HG03095 (cell line): ENCODE results near the gene PAK5.

Source experiments
- ATAC-seq: cut with Tn5 transposase; IDR thresholded peaks from one replicate; pipeline ENCODE4 v1.9.1; 2021; ENCODE audit warnings: moderate library complexity; ENCODE audit not compliant: unreplicated experiment

The PAK5 gene

DNA sequence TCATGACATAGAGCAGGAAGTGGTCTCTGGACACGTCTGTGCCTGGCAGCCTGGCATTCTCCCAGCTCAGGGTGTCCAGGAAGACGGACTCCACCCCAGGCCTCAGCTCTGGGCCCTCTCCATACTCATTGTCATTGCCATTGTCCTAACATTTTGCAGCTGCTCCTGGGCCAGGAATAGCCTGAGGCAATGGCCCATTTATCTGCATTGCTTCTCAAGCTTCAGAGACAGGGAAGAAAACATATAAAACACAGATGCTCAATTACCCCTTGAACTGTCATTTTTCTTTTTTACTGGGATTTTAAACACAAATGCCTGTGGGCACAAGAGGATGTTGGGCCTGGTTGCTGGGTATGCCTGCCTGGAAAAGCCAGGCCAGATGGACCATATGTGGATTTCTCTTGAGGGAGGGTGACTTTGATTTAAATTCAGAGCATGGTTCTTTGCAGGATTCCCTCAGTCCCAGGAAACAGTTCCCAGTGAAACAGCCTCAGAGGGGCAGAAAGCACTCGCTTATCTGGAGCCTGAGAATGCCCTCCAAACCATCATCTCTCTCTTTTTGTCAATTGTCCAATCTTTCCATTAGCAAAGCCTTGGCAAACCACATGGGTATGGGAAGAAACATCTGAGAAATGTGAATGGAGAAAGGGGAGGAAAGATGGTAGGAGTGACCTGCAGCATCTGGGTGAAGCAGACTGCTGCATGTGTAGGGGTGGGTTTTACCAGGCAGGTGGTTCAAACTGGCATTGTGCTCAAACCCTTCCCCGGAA lies 306.6 kb downstream of the PAK5 start:
- no peak for ATAC-seq

DNA sequence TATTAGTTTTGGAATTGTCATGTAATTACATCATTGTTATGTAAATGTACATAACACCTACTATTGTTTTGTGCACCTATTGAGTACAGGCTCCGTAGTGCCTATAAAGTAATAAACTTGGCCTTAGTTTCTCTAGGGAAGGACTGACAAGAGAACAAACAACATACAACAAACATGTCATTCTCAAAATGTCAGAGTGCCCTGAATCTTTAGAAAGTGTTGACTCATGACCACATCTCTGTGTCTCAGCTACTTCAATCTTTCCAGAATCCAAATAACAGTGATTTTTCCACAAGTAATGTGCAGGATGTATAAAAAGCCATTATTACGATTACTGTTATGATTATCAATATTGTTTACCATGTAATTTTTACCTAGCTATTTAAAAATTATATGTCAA lies 307.3 kb downstream of the PAK5 start:
- no peak for ATAC-seq

DNA sequence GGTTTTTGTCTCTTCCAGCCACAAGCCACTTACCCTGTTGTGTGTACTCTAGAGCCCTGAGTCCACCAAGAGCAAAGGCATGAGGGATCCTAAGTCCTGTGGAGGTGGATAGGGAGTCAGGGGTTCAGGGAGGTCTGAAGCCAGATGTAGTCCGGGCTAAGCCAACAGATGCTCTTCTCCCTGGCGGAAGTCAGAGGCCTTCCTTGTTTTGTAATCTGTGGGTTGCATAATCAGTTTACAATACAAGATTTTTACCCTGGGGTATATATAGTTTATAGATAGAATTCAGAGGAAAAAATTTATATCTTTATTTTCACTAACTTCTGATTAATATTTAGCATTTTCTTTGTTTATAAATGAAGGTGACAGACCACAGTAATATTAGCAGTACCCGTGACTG lies 315.2 kb downstream of the PAK5 start:
- ATAC-seq: no peak

DNA sequence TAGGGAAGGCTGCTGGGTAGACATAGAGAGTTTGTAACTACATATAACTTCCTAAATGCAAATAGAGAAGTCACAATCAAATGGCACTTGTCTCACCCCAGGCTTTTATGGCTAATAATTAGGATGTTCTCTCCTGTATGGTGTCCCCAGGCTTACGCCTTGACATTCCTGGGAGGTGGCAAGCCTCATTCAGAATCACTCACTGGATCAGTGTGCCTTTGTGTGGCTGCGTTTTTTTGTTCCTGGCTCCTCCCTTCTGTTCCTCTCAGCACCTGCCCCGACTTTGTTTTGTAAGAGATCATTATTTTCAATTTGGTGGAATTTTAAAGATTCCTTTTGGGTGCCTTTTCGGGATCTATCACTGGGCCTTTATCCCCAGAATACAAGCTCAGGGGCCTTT lies 318.8 kb downstream of the PAK5 start:
- ATAC-seq: no peak

DNA sequence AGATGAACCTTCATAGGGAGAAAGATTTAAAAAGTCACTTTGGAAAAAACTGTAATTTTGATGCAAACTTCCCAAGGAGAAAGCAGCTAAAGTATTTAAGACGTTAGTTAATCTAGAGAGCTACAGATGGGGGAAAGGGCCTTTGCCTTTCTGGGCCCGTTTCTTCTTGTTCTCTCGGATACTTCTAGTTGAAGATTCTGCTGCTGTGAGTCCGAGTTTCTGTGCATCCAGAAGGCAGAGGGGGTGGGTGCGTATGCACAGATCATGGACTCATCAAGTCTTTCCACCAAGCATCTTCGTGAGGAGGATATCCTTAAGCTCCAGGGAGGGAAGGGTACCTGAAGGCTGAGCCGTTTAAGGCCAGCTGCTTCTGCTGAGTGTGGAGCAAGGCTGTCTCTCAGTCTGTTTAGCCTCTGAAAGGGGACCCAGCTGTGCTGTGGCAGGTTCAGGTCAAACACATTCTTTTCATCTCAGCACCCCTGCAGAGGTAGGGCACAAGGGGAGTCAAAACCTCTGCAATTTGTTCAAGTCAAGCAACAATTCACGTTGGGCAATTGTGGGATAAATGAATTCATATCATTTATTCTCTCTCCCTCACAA lies 320.2 kb downstream of the PAK5 start:
- no peak for ATAC-seq

DNA sequence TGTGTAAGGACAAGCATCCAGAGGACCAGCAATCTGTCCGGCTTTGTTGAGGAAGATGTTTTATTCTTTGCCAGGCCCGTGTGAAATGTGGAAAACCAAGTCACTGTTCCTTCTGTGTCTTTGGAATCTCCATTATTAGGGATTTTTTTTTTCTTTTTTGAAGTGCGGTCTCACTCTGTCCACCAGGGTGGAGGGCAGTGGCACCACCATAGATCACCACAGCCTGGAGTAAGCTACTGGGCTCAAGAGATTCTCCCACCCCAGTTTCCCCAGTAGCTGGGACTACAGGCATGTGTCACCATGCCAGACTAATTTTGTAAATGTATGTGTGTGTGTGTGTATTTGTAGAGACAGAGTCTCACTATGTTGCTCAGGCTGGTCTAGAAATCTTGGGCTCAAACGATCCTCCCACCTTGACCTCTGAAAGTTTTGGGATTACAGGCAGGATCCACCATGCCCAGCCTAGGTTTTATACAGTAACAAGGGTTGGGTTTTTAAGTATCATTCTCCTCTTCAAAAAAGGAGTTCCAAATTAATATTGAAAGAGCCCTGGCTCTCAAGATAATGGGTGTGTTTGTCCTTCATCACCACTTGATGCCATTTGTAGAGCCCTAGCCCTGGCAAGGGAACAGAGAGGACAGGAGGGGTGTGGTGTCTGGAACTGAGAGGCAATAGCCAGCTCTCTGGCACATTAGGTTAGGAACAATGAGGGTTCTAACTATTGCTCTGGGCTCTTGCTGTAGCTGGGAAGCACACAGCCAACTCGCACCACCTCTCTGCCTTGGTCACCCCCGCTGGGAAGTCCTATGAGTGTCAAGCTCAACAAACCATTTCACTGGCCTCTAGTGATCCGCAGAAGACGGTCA lies 321.3 kb downstream of the PAK5 start:
- no peak for ATAC-seq

DNA sequence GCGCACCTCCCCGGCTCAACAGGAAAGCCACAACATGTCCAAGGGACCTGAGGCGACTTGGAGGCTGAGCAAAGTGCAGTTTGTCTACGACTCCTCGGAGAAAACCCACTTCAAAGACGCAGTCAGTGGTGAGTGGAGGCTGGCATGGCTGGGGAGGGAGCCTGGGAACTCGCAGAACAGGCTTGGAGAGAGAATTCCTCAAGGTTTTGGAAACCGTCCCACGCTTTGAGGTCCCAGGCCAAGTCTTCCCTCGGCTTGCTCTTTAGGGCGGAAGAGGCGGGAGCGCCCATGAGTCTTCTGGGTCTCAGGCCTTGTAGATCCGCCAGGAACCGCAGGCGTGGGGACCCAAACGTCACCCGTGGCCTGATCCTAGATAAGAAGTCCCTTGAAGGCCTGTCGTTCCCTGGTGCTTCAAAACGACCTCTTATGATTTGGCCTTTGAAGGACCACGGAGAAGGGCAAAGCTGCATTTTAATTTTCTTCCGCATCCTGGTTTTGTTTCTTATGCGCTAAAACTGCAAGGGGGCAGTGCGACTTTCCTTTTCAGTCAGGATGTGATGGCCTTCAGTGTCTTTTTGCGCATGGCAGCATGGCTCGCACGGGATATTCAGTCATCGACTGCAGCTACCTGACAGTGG lies 322.5 kb downstream of the PAK5 start:
- no peak for ATAC-seq

DNA sequence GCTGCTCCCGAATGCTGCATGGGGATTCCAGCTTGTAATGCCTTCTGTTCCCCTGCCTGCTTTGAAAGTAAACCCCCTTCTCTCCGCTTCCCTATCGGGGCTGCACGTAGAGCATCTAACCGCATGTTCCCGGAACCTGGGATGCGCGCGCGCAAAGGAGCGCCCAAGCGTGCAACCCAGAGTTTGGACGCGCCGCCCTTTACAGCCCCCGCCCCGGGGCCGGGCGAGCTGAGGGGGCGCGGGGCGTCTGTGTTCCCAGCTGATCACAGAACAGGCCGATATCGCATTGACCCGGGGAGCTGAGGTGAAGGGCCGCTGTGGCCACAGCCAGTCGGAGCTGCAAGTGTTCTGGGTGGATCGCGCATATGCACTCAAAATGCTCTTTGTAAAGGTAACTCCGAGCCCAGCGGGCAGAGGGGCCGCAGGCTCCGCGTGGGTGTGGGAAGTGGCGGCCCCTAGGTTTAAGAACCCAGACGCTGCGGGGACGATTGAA lies 323.1 kb downstream of the PAK5 start:
- no peak for ATAC-seq

DNA sequence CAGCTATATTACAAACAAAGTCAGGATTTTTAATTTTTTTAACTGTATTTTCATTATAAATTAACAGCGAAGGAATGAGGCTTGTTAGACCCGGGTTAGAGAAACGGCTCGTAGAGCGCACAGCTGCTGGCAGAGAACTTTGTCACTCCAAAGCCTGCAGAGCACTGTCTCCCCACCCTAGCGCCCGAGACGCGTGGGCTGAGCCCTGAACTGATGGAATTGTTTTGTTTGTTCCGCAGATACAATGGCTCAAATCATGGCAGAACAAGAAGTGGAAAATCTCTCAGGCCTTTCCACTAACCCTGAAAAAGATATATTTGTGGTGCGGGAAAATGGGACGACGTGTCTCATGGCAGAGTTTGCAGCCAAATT lies 323.7 kb downstream of the PAK5 start:
- no peak for ATAC-seq

DNA sequence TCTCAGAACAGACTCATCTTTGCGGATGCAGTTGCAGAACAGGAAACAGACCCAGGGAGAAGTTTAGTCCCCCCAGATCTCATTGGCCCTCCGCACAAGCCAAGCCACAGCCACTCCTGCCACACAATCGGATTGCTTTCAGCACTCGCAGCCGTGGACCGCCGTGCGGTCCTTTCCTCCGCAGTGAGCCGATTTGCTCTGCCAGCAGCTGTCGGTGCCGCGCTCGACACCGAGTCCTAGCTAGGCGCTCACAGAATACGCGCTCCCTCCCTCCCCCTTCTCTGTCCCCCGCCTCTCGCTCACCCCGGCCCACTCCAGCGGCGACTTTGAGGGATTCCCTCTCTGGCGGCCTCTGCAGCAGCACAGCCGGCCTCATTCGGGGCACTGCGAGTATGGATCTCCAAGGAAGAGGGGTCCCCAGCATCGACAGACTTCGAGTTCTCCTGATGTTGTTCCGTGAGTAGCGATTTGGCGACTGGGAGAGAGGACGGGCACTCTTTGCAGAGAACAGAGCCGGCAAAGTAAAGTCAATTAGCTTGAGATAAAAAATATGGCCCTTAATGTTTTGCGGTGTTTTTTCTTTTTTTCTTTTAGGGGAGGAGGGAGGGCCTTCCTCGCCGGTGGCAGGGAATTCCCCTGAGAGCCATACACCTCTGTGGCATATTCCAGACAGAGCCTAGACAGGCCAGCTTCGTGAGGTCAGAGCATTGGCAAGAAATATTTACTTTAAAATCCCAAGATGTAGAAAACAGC lies 324.2 kb downstream of the PAK5 start, which contains the start of gene LAMP5:
Gene LAMP5 (plus strand): TSS at position 130 of the 753 bp plus-strand sequence. CDS start 263 bp downstream, at position 393.
- no peak for ATAC-seq

DNA sequence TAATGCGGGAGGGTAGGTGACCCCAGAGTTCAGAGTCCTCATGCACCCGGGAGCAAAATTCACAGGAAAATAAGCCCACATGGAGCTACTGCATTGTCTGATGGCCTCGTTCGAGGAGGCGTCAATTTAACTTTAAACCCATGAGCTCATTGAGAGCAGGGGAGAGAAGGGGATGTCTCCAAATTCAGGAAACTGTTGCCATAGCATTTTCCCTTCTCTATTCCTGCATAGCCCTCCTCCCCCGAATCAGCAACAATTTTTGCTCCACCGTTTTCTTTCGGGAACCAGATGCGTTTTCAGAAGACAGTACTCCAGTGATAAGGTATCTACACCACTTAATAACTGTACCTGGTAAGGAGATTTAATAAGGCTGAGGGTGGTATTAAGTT lies 324.8 kb downstream of the PAK5 start:
- ATAC-seq: no peak

DNA sequence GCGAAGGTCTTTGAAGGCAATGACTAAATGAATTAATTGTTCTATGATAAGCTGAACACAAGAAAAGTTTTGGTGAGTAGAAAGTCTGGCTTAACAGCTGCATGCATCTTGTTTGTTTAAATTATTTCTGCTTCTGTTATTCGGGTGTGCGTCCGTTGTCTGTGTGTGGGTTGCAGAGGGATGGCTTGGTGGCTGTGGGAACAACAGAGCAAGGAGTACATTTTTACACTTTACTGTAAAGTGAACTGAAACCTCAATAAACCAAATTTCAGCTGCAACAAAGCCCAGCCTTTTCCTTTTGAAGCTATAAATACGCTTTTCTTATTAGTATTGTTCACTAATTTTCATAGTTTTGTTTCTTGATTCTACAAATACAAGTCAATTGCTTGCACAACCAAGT lies 328.0 kb downstream of the PAK5 start:
- ATAC-seq: no peak

DNA sequence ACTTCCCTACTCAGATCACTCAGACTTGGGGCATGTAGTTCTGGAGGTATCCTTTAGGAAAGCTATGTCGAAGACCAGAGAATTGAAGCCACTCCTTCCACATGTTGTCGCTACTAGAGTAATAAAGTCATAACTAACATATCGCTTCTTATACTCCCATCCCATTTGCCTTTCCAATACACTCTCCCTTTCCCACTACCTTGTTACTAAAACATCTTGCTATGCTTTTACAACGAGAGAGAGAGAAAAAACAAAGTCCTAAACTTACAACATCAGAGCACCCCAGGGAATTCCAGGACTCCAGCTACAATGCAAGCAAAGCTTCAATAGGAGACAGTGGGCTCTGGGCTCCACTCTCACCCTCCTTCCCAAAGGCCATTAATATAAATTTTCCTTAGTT lies 329.6 kb downstream of the PAK5 start:
- no peak for ATAC-seq

DNA sequence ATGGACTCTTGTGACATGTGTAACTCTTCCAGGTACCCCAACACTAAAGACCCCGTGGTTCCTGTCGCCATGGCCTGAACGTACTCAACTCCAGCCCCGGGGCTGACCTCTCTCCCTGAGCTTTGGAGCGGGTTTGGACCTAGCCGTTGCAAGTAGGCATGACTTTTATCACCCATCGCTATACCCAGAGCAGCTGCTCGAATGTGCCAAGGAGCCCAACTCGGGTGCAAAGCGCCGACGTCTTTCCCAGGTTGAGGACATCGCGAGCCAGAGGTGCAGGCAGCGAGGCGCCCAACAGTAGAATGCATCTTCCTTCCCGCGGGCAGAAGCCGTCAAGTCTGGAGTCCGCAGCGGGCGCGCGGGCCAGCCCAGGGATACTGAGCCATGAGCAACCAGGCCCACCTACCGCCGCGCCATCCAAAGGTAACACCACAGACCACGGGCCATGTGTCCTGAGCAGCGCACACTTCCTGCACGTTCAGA lies 330.1 kb downstream of the PAK5 start:
- ATAC-seq: no peak

DNA sequence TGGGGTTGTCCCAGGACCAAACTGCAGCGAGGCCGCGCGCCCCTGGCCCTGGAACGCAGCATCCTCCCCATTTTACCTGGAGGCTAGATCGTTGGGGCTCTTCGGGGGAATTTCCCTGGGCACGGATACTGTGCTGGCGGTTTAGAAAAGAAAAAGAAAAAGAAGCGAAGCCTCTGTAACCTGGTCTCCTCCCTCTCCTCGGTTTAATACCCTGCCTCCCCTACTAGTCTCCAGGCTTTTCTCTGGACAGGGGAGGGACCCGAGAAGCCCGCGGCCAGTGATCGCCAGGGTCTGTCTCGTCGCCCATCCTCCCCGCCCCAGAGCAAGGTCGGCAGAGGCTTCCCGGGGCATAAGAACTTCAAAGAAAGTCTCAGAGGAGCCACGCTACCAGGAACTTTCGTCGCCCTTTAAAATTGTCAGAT lies 330.6 kb downstream of the PAK5 start:
- ATAC-seq: no peak

DNA sequence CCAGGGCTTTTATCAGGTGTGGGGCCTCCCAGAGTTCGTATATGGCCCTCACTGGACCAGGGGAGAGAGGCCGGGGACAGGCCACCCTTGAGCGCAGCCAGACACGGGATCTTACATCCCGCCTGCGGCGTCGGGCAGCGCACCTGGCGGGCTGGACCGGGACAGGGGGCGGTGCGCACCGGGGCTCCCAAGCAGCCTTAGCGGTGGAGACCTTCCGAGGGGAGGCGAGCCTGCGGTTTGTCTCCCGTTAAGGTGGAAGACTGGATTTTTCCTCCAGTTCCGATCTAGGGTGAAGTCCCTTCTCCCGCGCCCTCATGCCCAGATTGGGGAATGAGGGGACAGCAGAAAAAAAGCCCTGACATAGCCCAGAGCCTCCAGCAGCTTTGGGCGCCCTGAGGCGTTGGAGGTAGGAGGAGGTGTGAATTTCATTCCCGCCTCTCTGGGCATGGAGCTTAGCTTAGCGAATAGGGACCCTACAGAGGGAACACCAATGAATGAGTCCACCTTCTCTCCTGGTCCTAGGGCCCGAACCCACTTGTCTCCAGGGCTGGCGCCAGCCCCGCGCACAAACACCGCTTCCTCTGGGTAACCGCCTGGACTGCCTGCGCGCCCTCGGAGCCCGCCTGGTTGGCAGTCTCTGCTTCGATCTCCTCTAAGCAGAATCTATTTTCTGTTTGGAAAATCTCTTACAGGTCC lies 331.2 kb downstream of the PAK5 start:
- no peak for ATAC-seq

DNA sequence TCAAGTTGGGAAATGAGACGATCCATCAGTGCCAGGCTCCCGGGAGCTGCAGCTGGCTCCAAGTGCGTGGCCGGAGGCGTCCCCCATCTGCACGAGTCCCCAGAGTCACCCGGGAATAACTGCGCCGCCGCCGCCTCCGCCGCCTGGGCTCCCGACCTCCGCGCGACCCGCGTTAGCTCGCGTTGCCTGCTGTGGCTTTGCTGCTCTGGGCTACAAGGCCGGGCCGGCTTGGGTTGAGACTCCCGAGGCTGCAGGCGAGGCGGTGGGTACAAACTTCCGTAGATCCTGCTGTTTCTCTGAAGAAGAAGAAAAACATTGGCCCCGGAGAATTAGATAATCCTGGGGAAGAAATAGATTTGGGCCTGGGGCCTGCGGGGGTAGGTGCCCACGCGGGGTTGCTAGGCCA lies 331.9 kb downstream of the PAK5 start:
- ATAC-seq: no peak

DNA sequence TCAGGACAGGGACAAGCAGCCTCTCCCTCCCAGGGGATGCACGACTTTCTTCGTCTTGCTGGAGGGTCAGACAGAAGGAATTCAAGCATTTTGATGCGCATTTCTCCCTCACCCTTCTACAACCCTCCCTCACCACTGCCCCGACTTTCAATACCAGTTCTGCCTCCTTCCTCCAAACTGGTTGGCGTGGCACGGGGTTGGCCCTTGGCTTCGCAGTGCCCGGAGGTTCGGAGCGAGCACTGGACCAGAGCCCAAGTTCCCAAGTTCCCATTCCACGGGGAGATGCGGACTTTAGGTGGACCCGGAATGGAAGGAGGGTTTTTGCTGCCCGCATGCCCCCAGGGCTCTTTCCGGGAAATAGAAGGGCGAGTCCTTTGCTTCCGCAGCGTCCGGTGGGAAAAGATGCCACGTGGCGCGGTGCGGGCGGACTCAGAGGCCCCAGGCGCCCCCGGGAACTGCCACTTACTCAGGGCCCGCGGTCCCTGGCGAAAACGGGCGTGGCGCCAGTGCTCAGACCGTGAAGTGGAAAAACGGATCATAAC lies 332.5 kb downstream of the PAK5 start:
- ATAC-seq: no peak

DNA sequence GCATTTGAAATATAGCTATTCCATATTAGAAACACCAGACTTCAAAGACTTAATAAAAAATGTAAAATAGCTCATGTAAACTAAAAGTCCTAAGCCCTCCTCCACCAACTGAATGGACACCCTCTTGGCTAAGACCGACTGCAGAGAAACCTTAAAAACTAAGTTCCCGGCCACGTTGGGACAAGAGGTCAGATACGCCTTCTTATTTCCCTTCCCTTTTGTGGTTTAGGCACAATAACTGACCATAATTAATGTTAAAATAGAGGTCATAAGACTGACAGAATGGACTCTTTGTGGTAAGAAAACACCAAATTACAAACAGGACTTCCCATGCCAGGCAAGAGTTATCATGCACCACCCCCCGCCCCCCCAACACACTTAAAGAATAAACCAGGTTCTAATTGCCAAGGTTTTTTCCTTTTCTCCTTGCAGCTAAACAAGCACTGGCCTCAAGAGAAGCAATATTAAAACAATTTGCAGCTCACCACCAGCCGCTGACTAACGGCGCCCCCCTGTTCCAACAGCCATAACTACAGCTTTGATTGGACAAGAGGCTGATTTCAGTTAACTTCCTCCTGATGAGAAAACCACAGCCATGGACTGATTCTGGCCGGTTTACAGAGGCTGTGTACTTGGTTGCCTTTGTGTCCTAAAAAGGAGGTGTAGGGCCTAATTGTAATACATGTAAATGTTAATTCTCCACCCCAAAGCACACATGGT lies 335.2 kb downstream of the PAK5 start:
- ATAC-seq: no peak
